ENCODE data around the gene NACC2. TPM values are rescaled to one million over a fixed set of nuclear protein-coding genes. Genes with fewer than 3 reads are reported as not detected.

NACC2 gene
- total and polyA plus RNA-seq, 10 of the 15 experiments (the other 5 are each of a cell fraction or from before 2014, with no cell fraction given), result 0.66 to 14.7 (median 3.5) TPM

DNA sequence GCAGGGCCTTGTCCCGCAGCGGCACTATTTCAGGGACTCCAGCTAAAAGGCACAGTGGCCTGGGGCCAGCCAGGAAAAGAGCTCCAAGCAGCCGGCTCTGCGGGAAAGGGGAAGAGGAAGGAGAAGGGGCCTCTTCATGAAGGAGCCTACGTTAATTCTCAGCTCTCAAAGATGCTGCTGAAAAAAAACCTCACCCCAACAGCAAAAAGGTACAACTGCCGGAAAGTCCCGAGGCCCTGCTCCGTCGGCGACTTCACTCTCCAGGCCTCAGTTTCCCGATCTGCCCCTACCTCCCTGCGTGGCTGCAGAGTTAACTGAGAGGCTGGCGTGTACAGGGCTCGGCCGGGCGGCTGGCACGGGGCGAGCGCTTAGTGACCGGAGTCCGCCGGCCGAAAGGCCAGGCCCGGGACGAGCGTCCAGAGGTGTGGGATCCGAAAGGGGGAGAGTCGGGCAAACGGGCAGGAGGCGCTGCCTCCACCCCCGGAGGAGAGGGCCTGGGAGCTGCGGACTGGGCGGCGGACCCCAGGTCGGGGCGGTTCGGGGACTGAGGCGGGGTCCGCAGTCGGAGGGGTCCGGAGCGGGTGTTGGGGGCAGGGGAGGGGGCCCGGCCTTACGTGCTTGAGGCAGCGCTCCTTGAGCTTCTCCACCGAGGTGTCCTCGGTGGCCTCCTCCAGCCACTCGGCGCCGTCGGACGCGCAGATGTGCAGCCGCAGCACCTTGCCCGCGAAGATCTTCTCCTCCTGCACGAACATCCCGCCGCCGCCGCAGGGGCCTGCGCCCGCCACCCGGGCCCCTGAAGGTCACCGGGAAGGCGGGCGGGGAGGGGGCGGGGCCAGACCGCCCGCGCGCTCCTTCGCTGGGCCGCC lies 134.4 kb downstream of the NACC2 start (continued):
- TF ChIP-seq, protein P1, sequence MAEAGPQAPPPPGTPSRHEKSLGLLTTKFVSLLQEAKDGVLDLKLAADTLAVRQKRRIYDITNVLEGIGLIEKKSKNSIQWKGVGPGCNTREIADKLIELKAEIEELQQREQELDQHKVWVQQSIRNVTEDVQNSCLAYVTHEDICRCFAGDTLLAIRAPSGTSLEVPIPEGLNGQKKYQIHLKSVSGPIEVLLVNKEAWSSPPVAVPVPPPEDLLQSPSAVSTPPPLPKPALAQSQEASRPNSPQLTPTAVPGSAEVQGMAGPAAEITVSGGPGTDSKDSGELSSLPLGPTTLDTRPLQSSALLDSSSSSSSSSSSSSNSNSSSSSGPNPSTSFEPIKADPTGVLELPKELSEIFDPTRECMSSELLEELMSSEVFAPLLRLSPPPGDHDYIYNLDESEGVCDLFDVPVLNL (IDR thresholded peaks at IDR 0.05; ENCODE audit: low read depth, low read length), result no peak
- TF ChIP-seq, protein P2, sequence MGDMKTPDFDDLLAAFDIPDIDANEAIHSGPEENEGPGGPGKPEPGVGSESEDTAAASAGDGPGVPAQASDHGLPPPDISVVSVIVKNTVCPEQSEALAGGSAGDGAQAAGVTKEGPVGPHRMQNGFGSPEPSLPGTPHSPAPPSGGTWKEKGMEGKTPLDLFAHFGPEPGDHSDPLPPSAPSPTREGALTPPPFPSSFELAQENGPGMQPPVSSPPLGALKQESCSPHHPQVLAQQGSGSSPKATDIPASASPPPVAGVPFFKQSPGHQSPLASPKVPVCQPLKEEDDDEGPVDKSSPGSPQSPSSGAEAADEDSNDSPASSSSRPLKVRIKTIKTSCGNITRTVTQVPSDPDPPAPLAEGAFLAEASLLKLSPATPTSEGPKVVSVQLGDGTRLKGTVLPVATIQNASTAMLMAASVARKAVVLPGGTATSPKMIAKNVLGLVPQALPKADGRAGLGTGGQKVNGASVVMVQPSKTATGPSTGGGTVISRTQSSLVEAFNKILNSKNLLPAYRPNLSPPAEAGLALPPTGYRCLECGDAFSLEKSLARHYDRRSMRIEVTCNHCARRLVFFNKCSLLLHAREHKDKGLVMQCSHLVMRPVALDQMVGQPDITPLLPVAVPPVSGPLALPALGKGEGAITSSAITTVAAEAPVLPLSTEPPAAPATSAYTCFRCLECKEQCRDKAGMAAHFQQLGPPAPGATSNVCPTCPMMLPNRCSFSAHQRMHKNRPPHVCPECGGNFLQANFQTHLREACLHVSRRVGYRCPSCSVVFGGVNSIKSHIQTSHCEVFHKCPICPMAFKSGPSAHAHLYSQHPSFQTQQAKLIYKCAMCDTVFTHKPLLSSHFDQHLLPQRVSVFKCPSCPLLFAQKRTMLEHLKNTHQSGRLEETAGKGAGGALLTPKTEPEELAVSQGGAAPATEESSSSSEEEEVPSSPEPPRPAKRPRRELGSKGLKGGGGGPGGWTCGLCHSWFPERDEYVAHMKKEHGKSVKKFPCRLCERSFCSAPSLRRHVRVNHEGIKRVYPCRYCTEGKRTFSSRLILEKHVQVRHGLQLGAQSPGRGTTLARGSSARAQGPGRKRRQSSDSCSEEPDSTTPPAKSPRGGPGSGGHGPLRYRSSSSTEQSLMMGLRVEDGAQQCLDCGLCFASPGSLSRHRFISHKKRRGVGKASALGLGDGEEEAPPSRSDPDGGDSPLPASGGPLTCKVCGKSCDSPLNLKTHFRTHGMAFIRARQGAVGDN (IDR thresholded peaks at IDR 0.05), result 0 out of 2 replicates have a peak, but pooled peaks have one; percentile 19
- TF ChIP-seq ZNF622 (IDR thresholded peaks at IDR 0.05), result no peak
- TF ChIP-seq SIN3A (IDR thresholded peaks at IDR 0.05; ENCODE audit: low read depth, low read length), result peak; percentile 46; the same call in 1 of the 2 replicates
- no peak for TF ChIP-seq SUPT20H (IDR thresholded peaks at IDR 0.05; ENCODE audit: borderline replicate concordance, control insufficient read depth, low read depth, low read length)
- TF ChIP-seq EED (IDR thresholded peaks at IDR 0.05; ENCODE audit: low read depth), result 0 out of 2 replicates have a peak, but pooled peaks have one; percentile 10
- no peak for TF ChIP-seq POU2F2 (IDR thresholded peaks at IDR 0.05; ENCODE audit: borderline replicate concordance, low read depth, low read length)
- no peak for TF ChIP-seq CBX5 (IDR thresholded peaks at IDR 0.05; ENCODE audit: low read depth)

All from GM12878 (cell line).